ENCODE data around the gene SYAP1. TPM values are rescaled to one million over a fixed set of nuclear protein-coding genes. Genes with fewer than 3 reads are reported as not detected.

The SYAP1 gene
- 29.0 and 38.5 TPM in 2 replicates for total RNA-seq

GRCh38 chrX:16719334-16720084, at the start of gene SYAP1:
Gene SYAP1, plus strand, starts transcription at chrX:16719612. Its CDS starts 113 bp downstream, at chrX:16719725.

DNA sequence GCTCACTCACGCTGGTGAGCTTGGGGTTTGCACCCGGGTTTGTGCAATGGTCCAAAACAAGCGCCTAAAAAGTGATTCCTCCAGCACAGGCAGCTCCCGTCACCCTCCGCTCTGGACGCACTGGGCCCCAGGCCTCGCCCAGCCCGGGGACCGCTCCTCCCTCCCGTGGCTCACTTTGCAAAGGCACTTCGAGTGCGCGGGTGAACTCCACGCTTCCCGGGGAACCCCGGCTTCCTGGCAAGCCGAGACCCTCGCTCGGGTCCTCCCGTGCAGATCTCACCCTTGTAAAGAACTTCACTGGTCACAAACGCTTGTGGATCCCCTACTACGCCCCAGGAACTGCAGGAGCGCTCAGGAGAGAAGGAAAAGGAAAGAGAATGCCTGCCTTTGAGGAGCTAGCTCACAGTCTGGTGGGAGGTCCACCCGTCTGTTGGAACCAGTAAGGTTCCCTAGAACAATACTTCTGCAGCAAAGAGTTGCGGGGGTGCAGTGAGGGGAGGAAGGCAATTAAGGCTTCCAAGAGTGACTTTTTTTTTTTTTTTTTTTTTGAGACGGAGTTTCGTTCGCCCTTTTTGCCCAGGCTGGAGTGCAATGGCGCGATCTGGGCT, 6.8 kb upstream of the SYAP1 start, which contains the start of gene CTPS2:
CTPS2 (minus strand) TSS at position 122 of the 608 bp plus-strand sequence. CDS start 9,767 bp downstream, outside the sequence.

DNA sequence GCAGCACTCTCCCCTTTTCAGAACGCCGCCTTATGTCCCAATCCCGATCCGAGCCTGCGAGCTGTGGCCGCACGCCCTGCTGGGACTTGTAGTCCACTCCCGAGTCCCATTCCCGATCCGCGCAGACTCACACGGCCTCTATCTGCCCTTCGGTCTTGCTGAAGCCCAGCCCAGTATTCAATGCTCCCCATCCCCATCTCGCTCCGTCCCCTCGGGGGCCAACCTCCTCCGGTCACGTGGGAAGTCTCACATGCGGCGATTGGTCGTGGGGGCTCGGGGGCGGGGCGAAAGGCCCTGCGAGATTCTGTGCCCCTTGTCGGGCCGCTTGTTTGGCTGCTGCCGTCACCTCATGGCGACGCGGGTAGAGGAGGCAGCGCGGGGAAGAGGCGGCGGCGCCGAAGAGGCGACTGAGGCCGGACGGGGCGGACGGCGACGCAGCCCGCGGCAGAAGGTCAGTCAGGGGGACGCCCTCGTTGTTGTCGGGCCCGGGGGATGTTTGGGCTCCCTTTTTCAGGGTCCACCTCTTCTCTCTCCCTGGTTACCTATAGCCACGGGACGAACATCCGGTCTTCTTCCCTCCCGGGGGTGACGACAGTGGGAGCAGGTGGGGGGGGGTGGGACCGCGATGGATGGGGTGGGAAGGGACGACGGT, 66.9 kb downstream of the SYAP1 start, which contains the start of gene TXLNG:
TXLNG (plus strand) TSS at position 328 of the 652 bp plus-strand sequence; CDS start at position 350, 22 bp downstream.

Small RNA genes lying within 50 kb of the gene (small RNA-seq; reads per million reads assigned to genes)
- gene RNU7-56P (not detected), gene RPL12P49 (not detected)

Other genes starting within 250 kb of the SYAP1 start
- gene S100G, start 69.5 kb upstream of the SYAP1 start, total RNA-seq, result not detected in 2 replicates
- 6.6 and 10.6 TPM in 2 replicates for gene CTPS2, start 6.9 kb upstream of the SYAP1 start, total RNA-seq
- 10.3 and 14.7 TPM in 2 replicates for gene TXLNG, start 66.9 kb downstream of the SYAP1 start, total RNA-seq
- gene RBBP7, start 150.8 kb downstream of the SYAP1 start, total RNA-seq, result 102 and 129 TPM in 2 replicates
- 0.37 and 0.39 TPM in 2 replicates for gene REPS2, start 227.0 kb downstream of the SYAP1 start, total RNA-seq